ENCODE data around the gene DHRS1.
"Not testable (repeated sequence)": the region's sequence is repeated elsewhere in the genome, so short reads cannot be mapped to it uniquely, and the experiment has no call there.

DHRS1 gene

GRCh38 chr14:24299255-24300191 is at the start of gene DHRS1, which contains the start of gene NOP9:
Gene DHRS1 (minus strand): TSS chr14:24299780. CDS start chr14:24299106, 674 bp downstream.
Gene NOP9 (plus strand): TSS chr14:24299850. CDS start chr14:24299955, 105 bp downstream.
- DNase-seq = peak; percentile 95

DNA sequence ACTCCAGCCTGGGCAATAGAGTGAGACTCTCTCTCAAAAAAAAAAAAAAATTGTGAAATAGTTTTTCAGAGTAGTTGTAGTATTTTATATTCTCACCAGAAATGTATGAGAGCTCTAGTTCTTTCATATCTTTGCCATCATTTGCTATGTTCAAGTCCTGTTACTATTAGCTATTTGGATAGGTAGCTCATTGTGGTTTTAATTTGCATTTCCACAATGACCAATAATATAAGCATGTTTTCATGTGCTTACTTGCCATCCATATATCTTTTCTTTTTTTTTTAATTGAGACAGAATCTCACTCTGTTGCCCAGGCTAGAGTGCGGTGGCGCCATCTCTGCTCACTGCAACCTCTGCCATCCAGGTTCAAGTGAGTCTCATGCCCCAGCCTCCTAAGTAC is 48.6 kb upstream of the DHRS1 start:
- no peak for DNase-seq

DNA sequence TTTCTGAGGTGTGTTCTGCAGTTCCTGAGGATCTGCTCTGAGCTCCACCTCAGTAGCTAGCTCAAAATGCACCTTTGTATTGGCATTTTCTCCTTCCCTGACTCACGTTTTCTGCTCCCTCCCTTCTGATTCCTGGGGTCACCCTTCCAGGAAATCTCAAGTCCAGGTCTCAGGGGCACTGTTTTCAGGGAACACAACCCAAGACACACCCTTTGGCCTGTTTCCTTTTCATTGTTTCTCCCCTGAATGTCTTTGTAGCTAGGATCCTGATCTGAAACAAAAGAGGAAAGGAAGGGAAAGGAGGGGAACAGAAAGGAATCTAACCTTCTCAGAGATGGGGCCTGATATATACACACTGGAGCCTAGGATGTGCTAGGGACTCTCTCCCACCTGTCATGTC is 47.6 kb upstream of the DHRS1 start:
- DNase-seq = no peak

DNA sequence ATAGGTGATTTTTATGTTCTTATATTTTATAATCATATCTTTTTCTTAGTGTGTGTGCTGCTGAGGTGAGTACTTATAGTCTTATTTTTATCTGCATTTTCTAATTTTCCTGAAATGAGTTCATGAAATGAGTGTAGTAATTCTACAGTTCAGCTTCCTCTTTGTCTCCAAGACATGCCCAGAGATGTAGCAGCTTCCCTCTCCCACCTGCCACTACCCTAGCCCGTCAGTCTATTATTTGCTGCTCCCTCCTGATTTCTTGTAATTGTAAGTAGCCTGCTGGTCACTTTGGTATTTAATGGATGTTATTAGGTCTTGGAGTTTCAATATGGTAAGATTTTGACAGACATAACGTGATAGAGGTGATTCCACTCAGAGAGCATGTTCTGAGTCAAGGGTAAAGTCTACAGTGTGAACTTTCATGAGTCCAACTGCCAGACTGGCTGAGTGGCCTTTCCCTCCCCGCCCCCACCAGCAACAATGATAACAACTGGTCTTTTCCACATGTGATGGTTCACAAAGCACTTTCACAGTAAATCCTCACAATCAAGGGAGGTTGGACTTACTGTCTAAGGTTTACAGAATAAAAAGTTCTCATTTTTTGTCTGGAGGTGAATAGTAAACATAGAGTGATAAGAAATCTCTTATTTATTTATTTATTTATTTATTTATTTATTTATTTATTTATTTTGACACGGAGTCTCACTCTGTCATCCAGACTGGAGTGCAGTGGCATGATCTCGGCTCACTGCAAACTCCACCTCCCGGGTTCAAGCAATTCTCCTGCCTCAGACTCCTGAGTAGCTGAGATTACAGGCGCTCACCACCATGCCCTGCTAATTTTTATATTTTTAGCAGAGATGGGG is 44.4 kb upstream of the DHRS1 start:
- no peak for DNase-seq

- DNase-seq = no peak
These were observed 43.3 kb upstream of the DHRS1 start for GRCh38 chr14:24342889-24343288.

DNA sequence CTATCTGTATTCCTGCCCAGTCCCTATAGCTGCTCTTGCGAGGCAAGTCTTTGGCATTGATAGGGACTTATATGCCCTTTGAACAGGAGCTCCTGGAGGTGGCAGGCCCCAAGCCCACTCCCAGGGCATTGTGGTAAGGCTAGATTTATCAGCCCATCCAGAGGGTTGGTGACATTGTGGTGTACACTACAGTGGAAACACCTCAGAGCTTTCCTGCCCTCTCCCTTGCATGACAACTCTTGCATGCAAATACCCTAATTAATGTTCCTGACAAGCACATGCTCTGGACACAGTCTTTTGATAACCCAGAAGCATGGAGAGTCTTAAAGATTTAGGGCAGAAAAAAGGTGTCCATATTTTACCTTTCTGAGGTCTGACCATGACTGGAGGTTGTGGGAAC is 41.0 kb upstream of the DHRS1 start:
- DNase-seq = no peak

DNA sequence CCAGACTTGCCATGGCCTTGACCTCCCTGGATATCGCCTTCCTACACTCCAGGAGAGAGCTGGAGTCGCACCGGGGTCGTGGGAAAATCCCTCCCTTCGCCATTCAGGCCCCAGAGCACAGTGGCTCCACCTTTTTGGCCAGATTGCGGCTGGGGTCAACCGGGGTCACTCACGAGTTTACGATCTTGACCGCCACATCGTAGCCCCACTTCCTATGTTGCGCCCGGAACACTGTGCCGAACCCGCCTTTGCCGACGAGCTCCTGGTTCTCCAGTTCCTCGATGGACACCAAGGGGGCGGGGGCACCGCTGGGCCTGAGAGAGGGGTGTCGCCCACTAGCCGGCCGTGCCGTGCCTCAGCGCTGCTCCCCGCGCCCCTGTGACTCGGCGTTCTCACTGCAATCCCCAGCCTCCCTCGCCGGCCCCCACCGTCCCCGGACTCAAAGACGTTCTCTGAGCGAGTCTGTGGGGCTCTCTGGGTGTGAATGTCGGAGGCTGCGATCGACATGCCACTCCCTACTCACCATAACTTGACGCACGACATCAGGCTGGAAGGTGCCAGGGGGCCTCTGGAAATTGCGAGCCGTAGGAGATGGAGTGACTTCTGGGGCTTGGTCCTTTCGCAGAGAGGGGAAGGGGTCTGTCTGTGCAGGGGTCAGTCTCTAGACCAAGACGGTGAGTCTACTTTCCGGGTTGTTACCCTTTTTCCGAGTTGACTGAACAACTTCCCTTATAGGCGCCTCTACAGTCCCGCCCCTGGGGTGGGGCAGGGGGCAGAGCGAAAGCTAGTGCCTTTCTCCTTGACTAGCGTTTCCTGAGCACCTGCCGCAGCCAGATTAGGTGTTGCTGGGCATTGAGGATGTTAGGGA is 39.9 kb upstream of the DHRS1 start, which contains the start of gene RIPK3:
RIPK3 (minus strand) TSS at position 708 of the 868 bp plus-strand sequence; CDS start at position 543, 165 bp downstream.
- DNase-seq = peak; percentile 70

DNA sequence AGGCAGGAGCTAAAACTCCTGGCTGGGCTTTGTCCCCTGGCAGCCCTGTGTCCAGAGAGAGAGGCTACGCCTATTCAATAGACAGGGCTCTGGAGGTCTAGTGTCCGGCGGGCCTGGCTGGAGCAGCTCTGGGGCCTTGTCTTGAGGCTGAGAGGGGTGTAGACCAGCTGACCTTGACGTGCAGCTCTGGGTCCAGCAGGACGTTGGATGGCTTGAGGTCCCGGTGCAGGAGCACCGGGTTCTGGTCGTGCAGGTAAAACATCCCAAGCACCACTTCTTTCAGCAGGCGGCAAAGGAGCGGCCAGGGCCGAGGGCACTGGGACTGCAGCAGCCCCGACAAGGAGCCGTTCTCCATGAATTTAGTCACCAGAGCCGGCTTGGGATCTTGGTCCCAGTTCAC is 39.3 kb upstream of the DHRS1 start:
- DNase-seq = no peak

DNA sequence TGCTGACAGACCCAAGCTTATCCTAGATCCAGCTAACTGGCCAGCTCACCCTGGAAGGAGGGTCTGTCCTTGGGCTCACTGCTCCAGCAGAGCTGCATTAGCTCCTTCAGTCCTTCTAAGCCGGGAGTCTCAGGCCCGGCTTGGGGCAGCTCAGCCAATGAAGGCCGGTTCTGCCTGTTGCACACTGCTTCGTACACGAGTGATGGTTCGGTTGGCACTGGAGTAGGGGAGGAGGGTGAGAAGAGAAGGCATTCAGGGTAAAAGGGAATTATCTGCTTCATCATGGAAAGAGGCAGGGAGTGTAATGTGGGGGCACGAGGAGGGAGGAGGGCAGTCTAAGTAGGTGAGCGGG is 38.2 kb upstream of the DHRS1 start:
- no peak for DNase-seq

- no peak for DNase-seq
These were observed 37.7 kb upstream of the DHRS1 start for GRCh38 chr14:24337144-24337823.

- DNase-seq = no peak
These were observed 36.0 kb upstream of the DHRS1 start for GRCh38 chr14:24335461-24336171.

- no peak for DNase-seq
These were observed 35.1 kb upstream of the DHRS1 start, which contains the start of gene ADCY4 for GRCh38 chr14:24334431-24335291. Gene ADCY4 (minus strand): TSS chr14:24335071. CDS start chr14:24334652, 419 bp downstream.

DNA sequence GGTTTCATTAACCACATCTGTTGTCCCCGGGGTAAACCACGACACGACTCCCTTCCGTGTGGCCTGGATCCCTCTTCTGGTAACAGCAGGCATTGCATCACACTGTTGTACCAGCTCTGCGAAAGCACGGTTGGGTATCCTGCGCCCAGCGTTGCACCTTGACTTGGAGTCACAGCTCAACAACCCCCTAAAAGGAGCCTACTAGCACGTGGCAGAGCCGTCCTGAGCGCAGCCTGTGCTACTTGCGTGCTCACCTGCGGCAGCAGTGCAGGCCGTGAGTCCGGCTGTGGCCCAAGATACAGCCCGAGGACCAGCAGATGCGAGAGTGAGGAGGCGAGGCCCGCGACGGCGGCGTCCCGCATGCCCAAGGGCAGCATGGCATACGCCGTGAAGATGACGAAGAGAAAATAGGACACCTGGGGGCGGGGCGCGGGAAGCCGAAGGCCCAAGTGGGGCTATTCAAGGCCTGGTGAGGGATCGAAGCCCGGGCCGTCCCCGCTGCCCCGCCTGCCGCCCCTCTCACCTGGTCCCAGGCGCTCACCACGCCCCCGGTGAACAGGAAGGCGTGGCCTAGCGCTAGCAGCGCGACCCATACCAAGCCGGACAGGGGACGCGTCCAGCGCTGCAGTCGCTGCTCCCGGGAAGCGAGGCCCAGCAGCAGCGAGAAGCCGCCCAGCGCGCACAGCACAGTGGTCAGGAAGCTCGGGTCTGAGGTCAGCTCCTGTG is 32.9 kb upstream of the DHRS1 start:
- peak; percentile 73 for DNase-seq

GRCh38 chr14:24331731-24332267 is 32.2 kb upstream of the DHRS1 start:
- DNase-seq = no peak

DNA sequence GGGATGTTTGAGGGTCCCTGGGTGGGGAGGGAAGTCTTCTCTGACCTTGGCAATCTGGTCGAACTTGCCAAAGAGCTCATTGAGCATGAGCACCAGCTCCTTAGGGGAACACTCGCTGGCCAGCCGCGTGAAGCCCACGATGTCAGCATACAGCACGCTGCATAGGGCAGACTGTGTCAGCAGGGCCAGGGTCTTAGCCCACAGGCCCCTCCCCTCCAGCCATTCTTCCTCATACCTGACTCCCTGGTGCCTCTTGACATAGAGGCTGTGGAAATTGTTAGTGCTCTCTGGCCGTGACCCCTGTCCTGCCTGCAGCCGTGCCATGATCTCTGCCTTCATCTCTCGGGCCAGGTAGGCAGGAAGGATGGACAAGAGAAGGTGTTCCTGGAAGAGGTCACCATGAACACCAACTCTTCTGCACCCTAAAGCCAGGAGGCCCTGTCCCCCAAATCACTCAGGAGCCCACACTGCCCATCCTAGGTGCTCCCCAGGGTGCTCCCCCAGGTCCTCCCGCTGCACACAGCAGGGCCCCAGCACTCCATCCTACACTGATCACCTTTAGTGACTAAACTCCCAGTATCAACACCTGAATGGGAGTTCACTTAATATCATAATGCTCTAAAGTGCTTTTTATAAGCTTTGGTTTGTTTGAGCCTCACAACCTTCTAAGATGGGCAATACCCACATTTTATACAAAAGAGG is 31.5 kb upstream of the DHRS1 start:
- DNase-seq = no peak

- peak; percentile 48 for DNase-seq
These were observed 30.2 kb upstream of the DHRS1 start for GRCh38 chr14:24329736-24330135.

DNA sequence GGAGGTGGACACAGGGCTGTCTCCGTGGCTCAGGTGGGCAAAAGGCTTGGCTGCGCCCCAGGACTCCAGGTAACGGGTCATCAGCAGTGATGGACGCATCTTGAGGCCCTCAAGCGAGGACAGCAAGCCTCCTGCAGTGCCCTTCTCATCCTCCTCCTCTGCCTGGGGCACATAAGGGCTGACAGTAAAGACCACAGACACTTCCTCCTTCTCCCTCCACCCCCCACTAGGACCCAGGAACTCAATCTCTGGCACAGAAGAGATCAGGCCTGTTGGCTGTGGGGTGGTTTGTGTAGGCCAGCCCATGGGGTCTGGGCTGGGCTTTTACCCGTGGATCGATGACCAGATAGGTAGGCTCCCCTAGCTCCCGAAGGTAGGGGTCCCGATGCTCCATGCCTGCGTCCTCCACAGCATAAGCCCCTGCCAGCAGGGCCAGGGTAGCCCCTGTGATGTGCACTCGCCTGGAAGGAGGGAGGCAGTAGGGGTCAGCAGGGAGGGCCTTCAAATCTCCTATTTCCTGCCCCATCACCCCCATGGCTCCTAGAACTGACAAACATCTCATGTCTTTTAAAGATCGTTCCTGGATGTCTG is 29.6 kb upstream of the DHRS1 start:
- DNase-seq = no peak

DNA sequence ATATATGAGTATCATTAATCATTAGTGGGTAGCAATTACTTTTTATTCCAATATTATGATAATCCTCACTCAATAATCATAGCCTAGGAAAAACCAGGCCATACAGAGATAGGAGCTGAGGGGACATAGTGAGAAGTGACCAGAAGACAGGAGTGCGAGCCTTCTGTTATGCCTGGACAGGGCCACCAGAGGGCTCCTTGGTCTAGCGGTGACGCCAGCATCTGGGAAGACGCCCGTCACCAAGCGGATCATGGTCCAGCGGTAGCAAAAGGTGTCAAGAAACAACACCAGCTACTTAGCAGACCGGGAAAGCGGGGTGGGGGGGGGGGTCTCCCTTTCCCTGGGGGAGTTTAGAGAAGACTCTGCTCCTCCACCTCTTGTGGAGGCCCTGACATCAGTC is 28.3 kb upstream of the DHRS1 start:
- not testable (repeated sequence) for DNase-seq
